Erythroblast (primary cell): ENCODE measurements around the gene PNMA6E.

Experiments used
- GATA1 ChIP-seq: IDR thresholded peaks from 2 replicates; pipeline ENCODE4 v1.6.1; 2011; ENCODE audit warnings: low read depth, mild to moderate bottlenecking, control low read depth, low read length, moderate library complexity
- POLR2A ChIP-seq: IDR thresholded peaks from 2 replicates; pipeline ENCODE4 v1.6.1; 2011; ENCODE audit warnings: mild to moderate bottlenecking, low read length

DNA sequence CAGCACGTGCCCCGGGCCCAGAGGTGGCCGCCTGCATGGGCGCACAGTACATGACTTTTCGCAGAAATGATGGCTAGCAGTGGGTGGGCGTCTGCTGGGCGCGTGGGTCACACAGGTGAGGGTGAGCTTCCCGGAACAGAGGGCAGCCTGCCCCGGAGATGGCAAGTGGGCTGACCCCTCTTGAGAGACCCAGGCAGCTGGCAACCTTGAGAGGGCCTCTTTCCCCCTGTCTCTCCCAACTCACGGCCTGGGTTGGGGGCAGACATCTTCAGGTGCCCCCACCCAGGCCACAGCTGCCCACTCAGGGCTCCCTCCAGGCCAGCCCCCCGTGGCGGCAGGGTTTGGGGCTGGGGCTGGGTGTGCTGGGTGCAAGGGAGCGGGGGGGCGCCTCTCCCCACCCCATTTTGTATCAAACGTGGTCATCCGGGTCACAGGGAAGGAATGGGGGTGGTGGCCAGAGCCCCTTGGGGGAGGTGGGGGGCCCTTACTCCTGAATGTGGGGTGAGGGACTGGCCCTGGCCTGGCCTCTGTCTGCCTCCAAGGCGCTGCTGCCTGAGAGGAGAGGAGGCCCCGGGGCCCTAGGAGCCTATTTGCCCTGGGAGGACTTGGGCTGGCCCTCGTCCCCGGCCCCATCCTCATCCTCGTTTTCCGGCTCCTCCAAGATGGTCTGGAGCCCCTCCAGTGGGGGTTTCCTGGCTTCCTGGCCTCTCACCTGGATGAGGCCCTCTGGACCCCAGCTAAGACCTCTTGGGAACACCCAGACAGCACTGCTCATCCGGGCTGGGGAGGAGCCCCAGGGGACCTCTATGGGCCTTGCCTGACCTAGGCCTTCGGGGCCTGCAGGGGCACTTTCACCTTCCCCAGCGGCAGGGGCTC lies 4.6 kb downstream of the PNMA6E start:
- TF ChIP-seq POLR2A = no peak
- TF ChIP-seq GATA1 = no peak
